HG03460 (cell line): ENCODE results near the gene CREBBP.
"Not testable (repeated sequence)": the region's sequence is repeated elsewhere in the genome, so short reads cannot be mapped to it uniquely, and the experiment has no call there.

Experiments
- ATAC-seq: cut with Tn5 transposase; IDR thresholded peaks from one replicate; pipeline ENCODE4 v1.9.1; 2021; ENCODE audit not compliant: unreplicated experiment

Gene CREBBP

DNA sequence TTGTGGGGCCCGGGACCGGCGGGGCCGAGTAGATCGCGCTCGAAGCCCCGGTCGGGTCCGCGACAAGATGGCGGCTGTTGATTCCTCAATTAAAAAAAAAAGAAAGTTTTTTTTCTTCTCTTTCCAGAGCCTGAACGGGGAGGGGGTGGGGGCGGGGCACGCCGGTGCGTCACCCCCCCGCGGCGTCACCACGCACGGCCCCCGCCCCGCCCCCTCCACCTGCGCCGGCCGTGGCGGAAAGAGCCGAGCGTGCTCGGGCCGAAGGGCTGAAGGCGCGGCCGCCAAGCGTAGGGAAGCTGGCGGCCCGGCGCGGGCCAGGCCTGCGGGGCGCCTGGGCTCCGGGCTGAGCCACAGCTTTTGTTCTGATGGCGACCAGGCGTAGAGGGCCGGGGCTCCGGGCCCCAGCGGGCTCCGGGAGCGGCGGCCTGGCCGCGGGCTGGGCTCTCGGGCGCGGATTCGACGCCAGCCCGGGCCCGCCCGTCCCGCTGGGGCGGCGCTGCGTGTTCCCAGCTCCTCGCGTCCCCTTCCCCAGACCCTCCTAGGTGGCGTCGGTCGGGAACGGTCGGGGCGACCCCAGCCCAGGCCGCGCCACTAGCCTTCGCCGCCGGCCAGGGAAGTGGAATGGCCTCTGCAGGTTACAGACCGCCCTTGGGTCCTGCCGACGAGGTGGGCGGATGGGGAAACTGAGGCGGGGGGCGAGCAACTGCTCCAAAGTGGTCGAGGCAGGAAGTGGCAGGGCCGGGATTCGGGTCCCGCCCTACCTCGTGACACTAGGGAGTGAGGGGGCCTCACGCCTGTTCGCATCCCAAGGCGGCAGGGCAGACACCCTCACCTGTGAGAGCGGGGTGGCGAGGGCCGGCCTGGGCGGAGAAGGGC lies at the start of gene CREBBP:
Gene CREBBP (minus strand): TSS at position 91 of the 876 bp plus-strand sequence. CDS start 797 bp downstream, outside the sequence.
- peak; percentile 62 for ATAC-seq

DNA sequence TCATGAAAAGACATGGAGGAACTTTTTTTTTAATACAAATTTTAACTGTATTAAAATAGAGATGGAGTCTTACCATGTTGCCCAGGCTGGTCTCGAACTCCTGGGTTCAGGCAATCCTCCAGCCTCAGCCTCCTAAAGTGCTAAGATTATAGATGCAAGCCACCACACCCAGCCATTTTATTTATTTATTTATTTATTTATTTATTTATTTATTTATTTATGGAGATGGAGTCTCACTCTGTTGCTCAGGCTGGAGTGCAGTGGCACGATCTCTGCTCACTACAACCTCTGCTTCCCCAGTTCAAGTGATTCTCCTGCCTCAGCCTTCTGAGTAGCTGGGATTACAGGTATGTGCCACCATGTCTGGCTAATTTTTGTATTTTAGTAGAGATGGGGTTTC lies 46.6 kb upstream of the CREBBP start:
- ATAC-seq, result not testable (repeated sequence)

DNA sequence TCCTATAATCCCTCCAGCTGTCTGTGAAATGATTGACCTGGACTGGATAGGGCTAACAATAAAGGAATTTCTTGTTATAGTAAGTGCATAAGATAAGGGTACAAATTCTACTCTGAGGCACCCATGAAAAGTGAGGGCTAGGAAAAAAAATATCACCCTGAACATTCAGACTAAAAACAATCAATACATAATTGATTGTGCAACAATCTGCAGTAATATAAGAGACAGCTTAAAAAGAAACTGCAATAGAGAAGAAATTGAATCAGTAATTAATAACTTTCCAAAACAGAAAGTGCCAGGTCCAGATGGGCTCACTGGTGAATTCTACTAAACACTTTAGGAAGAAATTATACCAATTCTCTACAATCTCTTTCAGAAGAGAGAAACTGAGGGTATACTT lies 44.2 kb upstream of the CREBBP start:
- no peak for ATAC-seq

DNA sequence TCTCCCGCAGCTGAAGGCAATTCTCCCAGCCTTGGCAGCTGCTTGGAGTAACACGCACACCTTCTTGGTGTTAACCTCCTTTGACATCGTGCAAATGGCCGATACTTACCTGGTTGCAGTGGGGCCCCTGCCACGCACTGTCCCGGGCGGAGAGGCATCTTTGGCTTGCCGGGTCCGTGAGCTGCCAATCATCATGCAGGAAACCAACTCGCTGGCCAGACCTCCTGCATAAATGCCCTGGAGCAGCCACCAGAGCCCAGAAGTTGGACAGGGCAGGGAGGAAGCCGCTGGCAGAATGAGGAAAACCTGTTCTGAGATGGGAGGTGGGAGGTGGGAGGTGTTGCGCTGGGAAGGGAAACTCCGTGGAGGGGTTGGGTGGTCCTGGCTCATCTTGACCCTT lies 41.7 kb upstream of the CREBBP start:
- ATAC-seq, result no peak

DNA sequence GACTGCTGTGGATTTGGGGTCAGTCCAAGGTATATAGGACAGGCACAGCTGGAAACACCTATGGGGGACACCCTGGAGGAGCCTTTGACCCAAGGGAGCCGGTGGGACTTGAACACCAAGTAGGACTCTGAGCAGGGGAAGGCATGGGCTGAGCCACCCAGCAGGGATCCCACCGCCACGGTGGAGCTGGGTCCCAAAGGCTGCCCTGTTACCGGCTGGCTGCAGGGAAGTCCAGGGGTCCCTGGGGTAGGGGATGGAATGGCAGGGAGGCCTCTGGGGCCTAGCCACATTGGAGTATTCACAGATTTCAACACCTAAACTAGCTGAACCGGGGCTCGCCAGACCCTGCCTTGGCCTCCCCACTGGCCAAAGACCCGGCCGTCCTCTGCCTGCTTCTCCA lies 39.7 kb upstream of the CREBBP start:
- no peak for ATAC-seq

- no peak for ATAC-seq
These were observed 38.9 kb upstream of the CREBBP start for GRCh38 chr16:3919413-3919812.

DNA sequence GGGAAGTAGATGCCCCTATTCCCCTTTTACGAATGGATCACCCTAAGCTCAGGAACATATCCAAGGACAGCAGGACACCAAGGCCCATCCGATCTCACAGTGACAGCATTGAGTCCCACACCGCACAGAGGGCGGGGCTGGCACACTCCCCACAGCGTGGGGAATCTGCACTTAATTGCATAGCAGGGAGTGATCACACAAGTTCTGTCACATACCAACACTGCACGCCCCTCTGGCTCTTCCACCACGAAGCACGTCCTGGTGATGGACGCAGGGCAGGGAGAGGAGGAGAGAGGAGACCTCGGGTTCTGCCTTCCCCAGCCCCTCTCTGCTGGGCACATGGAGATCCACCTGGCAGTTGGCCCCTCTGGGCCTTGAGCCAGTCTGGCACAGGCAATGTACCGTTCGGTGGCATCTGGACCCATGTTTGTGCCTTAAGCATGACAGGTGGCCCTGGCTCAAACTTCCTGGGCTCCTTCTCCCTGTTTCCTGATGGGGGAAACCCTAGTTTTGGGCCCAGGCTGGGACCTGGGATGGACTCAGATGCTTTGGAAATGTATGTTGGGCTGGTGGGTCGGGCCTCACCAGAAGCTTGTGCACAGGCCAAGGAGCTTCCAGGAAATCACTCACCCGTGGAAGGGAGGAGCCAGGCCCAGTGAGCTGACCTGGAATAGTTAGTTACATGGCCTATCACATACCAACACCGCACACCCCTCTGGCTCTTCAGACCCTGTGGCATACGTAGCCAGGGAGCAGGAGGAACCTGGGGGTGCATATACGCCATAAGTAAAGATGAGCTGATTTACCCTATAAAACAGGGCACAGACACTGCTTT lies 35.1 kb upstream of the CREBBP start:
- no peak for ATAC-seq

GRCh38 chr16:3912897-3913296 lies 32.4 kb upstream of the CREBBP start:
- ATAC-seq, result no peak

GRCh38 chr16:3912373-3912772 lies 31.9 kb upstream of the CREBBP start:
- no peak for ATAC-seq

GRCh38 chr16:3911741-3912140 lies 31.2 kb upstream of the CREBBP start:
- not testable (repeated sequence) for ATAC-seq

DNA sequence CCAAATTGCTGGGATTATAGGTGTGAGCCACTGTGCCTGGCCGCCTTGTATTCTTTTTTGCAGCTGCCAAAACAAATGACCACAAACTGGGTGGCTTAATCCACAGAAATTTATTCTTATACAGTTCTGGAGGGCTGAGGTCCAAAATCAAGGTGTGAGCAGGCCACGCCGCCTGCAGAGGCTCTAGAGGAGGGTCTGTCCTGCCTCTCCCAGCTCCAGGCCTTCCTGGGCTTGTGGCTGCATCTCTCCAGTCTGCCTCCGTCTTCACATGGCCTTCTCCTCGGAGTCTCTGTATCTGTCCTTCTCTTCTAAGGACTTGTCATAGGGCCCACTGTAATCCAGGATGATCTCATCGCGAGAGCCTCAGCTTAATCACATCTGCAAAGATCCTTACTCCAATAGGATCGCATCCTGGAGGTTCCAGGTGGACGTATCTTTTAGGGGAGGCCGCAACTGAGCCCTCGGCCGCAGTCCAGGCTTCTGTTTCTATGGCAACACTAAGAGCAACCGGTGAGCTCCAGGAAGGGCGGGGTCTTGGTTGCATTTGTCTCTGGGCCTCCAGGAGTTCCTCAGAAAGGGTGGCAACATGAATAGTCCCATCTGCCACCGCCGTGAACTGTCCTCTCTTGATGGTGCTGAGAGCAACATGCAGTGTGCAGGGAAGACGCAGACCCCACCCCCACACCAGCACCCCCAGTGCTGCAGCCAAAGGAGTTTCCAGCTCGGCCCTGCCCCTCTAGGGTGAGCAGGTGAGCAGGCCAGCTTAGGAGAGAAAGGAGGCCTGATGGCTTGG lies 29.5 kb upstream of the CREBBP start:
- ATAC-seq, result no peak

- no peak for ATAC-seq
These were observed 28.5 kb upstream of the CREBBP start for GRCh38 chr16:3908951-3909437.

DNA sequence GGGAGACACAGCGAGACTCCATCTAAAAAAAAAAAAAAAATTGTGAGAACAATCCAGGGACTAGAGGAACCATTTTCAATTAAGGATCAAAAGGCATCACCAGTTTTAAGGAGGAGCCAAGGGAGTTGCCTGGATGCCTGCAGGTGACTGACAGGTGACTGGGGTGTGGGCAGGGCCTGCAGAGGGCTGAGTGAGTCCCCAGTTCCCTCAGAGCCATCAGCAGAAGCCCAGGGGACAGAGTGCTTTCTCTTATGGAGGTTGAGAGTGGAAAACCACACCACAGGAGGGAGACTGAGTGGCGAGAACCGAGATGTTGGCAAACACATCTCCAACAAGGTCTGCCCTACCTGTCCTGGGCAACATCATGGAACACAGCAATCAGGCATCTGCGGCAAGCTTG lies 27.1 kb upstream of the CREBBP start:
- ATAC-seq, result no peak

DNA sequence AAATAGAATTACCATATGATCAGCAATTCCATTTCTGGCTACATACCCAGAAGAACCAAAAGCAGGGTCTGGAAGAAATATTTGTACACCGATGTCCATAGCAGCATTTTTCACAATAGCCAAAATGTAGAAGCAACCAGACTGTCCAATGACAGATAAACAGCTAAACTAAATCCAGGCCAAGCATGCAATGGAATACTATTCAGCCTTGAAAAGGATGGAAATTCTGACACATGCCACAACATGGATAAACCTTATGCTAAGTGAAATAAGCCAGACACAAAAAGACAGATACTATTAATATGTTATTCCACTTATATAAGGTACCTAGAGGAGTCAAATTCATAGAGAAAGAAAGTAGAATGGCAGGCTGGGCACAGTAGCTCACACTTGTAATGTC lies 25.9 kb upstream of the CREBBP start:
- ATAC-seq, result no peak

DNA sequence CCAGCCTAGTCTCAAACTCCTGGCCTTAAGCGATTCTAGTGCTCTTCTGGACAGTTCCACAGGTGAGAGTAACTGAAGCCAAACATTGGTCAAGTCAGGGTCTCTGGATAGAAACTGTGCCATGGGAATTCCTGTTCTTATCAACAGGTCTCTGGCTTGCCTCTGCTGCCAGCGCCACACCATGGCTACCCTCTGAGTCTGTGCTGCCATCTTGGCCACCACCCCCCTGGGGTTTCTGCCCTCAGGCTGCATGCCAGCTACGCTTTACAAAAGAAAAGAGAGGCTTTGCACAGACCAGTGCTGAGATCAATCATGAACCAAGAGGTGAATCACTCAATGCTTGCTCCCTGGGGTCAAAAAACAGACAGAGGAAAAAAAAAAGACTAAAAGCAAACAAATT lies 24.4 kb upstream of the CREBBP start:
- ATAC-seq, result no peak

DNA sequence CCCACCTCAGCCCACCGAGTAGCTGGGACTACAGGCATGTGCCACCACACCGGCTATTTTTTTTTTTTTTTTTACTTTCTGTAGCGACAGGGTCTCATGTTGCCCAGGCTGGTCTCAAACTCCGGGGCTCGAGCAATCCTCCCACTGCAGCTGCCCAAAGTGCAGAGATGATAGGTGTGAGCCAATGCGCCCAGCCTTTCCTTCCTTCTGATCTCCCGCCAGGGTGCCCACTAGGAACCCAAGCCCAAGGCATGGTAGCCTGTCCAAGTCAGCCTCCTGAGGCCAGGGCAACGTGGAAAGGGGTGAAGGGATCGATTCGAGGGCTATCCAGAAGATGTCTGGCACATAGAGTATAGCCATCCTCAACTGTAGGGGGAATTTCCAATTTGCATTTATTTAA lies 9.6 kb upstream of the CREBBP start:
- no peak for ATAC-seq

DNA sequence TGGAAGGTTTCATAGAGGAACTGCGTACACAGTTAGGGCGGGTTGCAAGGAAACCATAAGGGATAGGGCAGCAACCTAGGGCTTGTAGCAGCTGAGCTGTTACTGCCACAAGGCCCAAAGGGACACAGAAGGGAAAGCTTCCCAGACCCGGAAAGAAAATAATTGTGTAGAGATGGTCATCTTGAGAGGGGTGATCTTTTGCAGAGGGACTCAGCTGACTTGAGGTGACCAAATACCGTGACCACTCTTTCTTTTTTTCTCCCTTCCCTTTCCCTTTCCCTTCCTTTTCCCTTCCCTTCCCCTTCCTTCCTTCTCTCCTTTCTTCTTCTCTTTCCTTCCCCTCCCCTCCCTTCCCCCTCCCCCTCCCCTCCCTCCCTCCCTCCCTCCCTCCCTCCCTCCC lies 8.5 kb upstream of the CREBBP start:
- ATAC-seq, result no peak

DNA sequence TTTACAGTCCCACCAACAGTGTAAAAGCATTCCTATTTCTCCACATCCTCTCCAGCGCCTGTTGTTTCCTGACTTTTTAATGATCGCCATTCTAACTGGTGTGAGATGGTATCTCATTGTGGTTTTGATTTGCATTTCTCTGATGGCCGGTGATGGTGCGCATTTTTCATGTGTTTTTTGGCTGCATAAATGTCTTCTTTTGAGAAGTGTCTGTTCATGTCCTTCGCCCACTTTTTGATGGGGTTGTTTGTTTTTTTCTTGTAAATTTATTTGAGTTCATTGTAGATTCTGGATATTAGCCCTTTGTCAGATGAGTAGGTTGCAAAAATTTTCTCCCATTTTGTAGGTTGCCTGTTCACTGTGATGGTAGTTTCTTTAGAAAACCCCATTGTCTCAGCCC lies 5.5 kb upstream of the CREBBP start:
- not testable (repeated sequence) for ATAC-seq

- no peak for ATAC-seq
These were observed 3.9 kb upstream of the CREBBP start for GRCh38 chr16:3884398-3884797.

- ATAC-seq, result no peak
These were observed 2.0 kb upstream of the CREBBP start for GRCh38 chr16:3882531-3882930.

GRCh38 chr16:3881499-3881990 lies 1.0 kb upstream of the CREBBP start:
- no peak for ATAC-seq
